NCI-H345 (cell line): ENCODE data around the gene CLHC1.
"Not testable (repeated sequence)": the region's sequence is repeated elsewhere in the genome, so short reads cannot be mapped to it uniquely, and the experiment has no call there.

Experiments
- DNase-seq: peaks from one replicate; lab custom pipeline; 2025; lab: John Stamatoyannopoulos, UW

Gene CLHC1

GRCh38 chr2:55232863-55233657 is 967 bp upstream of the CLHC1 start:
- DNase-seq, result no peak

GRCh38 chr2:55231546-55232083 is 478 bp downstream of the CLHC1 start:
- DNase-seq, result no peak

- DNase-seq, result no peak
Measured at GRCh38 chr2:55230551-55230950, 1.5 kb downstream of the CLHC1 start.

- no peak for DNase-seq
Measured at GRCh38 chr2:55229221-55229620, 2.9 kb downstream of the CLHC1 start.

GRCh38 chr2:55228226-55228563 is 3.9 kb downstream of the CLHC1 start:
- DNase-seq, result no peak

- DNase-seq, result not testable (repeated sequence)
Measured at GRCh38 chr2:55227437-55228225, 4.5 kb downstream of the CLHC1 start.

GRCh38 chr2:55225481-55226020 is 6.5 kb downstream of the CLHC1 start:
- no peak for DNase-seq

GRCh38 chr2:55224761-55225261 is 7.3 kb downstream of the CLHC1 start:
- DNase-seq, result no peak

- DNase-seq, result no peak
Measured at GRCh38 chr2:55223958-55224760, 7.9 kb downstream of the CLHC1 start.

- DNase-seq, result no peak
Measured at GRCh38 chr2:55213822-55214221, 18.3 kb downstream of the CLHC1 start.

- no peak for DNase-seq
Measured at GRCh38 chr2:55204950-55205349, 27.1 kb downstream of the CLHC1 start.

GRCh38 chr2:55204536-55204935 is 27.6 kb downstream of the CLHC1 start:
- DNase-seq, result no peak

GRCh38 chr2:55200416-55200815 is 31.7 kb downstream of the CLHC1 start:
- DNase-seq, result no peak

- no peak for DNase-seq
Measured at GRCh38 chr2:55196526-55196925, 35.6 kb downstream of the CLHC1 start.

- DNase-seq, result not testable (repeated sequence)
Measured at GRCh38 chr2:55191888-55192287, 40.2 kb downstream of the CLHC1 start.

- not testable (repeated sequence) for DNase-seq
Measured at GRCh38 chr2:55186837-55187236, 45.3 kb downstream of the CLHC1 start.

GRCh38 chr2:55180374-55180773 is 51.7 kb downstream of the CLHC1 start:
- DNase-seq, result no peak

- DNase-seq, result no peak
Measured at GRCh38 chr2:55176094-55176415, 56.0 kb downstream of the CLHC1 start.

- DNase-seq, result peak; percentile 32
Measured at GRCh38 chr2:55175254-55176093, 56.6 kb downstream of the CLHC1 start.

- no peak for DNase-seq
Measured at GRCh38 chr2:55173438-55174054, 58.5 kb downstream of the CLHC1 start.

- no peak for DNase-seq
Measured at GRCh38 chr2:55169915-55170314, 62.2 kb downstream of the CLHC1 start.
